HG03175 (cell line): ENCODE results near the gene WNT5B.
A peak's percentile ranks its signal among the peaks of the same experiment; 100 is the strongest.

ENCODE experiments used
- ATAC-seq: cut with Tn5 transposase; IDR thresholded peaks from one replicate; pipeline ENCODE4 v1.9.1; 2021; ENCODE audit warnings: mild to moderate bottlenecking, moderate library complexity; ENCODE audit not compliant: unreplicated experiment

Gene WNT5B

DNA sequence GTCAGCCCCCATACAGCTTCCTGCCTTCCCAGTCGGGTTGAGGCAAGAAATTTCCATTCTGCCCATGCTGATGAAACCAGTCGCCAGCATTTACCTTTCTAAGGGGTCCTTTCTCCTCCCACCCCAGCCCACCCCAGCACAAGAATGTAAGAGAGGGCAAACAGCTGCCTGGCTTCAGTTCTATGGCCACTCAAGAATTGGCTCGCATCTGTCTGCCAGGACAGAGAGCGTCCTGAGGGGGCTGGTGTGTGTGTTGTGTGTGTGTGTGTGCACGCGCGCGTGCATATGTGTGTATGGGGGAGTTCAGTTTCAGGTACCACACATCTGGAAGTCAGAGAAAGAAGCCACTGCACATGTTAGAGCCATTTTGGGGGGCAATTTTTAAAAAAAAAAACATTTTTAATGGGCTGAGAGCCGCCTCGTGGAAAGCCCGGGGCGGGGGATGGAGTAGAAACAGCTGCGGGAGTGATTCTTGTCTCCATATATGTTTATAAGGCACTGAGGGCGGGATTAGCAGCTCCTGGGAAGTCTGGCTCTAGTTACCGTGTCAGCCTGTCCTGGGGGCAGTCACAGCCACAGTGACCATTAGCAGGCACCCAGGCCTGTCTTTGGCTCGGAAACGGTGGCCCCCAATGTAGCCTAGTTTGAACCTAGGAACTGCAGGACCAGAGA is at the start of gene WNT5B:
TSS of gene WNT5B (plus strand) at position 566 of the 672 bp plus-strand sequence. CDS start 2,124 bp downstream, outside the sequence.
- ATAC-seq = no peak

DNA sequence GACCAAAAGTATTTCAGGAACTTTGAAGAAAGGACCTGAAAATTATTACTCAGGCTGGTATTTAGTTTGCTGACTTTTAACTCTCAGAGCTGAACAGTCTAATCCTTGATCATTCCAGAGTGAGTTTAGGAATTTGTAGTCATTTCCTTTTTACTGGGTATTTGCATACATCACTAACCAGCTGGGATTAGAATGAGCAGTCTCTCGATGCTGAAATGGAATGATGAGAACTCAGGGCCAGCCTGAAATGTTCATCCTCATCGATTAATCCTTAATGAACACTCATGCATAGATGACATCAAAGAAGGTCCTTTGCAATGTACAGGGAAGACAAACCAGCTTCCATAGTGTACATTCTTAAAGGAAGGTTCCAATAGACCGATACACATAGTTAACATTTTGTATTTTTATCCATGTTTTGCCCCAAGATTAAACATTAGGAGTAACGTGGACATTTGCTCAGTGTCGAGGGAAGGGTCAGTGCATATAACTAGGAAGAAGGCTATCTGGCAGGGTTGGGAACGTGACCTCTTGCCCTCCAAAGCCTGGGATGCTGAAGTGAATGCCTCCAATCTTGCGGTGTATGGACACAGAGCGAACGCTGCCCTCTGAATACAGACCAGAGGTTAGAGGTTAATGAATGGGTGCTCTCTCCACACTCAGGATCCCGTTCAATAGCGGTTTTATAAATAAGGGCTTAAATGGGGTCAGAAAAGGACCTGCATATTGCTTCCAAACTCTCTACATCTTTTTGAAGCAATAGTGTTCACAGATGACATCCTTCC is 49.2 kb upstream of the WNT5B start:
- no peak for ATAC-seq

DNA sequence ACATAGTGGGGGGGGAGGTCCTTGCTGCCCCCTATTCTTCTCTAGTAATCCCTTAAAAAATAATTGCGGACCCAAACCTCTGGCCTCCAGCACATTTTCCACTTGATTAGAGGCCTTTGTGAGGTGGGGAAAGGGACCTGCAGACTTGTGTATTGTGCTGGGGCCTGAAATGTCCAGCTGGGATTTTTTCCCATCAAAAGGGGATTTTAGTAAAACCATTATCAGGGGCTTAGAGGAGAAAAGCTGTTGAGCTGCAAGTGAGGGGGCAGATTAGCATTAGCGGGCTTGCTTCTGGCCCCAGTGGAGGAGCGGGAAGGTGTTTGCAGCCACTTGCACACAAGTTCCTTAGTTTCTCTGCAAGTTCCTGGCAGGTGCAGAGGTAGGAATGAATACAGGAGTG is 48.5 kb upstream of the WNT5B start:
- ATAC-seq = no peak

DNA sequence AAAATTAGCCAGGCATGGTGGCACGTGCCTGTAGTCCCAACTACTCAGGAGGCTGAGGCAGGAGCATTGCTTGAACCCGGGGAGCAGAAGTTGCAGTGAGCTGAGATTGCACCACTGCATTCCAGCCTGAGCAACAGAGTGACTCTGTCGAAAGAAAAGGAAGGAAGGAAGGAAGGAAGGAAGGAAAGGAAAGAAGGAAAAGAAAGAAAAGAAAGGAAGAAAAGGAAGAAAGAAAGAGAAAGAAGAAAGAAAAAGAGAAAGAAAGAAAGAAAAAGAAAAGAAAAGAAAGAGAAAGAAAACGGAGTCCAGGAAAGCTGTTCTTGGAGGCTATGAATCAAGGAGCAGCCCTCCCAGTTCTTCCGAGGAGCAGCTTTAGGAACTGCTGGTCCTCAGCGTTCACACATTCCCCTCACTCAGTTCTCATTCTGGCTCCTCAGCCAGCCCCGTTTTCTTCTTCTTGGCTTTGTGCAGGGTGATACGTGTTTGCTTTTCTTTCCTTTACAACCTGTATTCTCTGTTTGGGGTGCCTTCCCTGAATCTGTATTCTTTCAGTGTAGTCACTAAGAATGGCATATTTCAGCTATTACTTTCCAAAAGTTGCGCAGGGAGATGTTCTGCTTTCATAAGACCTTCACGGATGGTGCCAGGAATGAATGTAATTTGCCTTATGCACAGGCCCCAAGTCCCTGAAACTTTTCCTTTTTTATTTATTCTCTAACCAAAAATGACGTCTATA is 46.9 kb upstream of the WNT5B start:
- no peak for ATAC-seq

DNA sequence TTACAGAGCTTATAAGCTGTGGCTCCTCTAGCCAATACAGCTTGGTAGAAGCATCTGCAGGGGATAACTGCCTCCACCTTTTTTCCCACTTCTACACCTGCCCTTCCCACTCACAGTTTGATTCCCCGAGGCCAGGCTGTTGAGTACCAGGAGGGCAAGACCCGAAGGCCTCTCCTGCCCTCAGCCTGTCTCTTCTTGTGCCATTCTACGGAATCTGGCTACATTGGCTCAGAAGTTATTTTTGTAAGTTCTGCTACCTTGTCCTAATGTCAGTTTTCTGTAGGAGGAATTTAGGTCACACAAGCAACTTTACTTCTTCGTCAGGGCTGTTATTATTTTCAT is 46.4 kb upstream of the WNT5B start:
- ATAC-seq = no peak

DNA sequence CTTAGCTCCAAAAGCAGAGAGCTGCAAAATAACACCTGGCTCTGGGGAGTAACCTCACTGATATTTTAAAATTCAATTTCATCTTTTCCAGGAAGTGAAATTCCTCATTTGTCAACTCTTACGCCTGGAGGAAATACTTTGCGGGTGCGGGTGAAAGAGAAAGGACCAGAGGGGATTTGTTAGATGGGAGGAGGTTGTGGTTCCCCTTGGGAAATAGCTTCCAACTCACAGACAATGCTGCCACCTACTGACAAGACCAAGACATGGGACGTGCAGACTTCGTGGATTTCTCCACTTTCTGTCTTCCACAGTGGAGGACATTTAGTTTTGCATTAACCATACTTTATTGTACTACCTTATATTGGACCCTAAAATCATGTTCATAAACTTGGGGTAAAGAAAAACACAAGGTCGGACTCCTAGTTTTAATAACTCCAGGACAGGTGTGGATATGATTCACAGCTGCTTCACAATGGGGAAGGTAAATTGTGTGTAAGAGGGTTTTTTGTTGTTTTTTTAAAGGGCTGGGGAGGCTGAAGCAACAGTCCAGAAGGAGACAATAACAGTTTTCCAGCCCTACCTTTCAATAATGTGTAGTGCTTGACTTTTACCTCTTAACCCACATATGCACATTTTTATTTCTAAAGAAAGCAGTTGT is 45.5 kb upstream of the WNT5B start:
- ATAC-seq = peak; percentile 73

DNA sequence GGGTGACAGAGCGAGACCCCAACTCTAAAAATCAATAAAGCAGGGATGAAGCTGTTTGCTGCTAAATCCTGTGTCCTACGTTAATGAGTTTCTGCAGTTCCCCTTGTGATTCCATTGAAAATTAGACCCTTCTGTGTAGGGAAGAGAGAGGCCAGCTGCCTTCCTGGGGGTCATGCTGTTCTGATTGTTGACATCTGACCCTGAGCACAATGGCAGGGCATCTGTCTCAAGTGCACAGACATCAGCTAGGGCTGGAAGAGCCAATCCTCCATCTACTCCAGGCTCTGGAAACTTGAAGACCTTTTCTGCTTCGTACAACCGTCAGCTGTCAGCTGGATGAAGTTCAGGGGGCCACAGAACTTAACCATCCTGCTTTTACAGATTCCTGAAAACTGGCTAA is 44.7 kb upstream of the WNT5B start:
- no peak for ATAC-seq

DNA sequence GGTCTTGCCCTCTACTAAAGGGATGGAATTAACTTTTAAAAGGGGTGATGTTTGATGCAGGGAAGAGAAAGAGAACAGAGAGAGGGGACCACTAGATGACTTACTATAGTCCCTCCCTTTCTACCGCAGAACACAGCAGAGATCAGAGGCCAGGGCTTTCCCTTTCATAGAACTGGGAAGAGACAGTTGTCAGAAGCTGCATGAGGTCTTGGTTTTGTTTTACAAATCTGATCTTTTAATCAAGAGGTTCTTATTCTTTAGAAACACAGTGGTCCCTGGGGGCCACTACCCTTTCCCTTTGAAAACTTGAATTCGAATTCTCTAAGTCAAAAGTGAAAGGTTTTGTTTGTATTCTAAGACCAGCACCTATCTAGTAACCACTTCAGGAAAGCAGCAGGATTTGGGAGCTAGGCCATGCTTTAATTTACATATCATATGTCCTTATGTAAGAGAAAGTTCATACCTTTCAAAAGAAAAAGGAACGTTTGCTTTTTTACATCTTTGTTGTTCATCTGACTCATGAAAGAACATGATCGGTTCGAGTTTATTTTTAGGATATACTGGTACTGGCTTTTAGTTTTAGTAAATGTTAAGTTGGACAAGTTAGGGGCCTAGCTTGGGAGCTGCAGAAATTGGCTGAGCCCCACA is 41.0 kb upstream of the WNT5B start:
- no peak for ATAC-seq

DNA sequence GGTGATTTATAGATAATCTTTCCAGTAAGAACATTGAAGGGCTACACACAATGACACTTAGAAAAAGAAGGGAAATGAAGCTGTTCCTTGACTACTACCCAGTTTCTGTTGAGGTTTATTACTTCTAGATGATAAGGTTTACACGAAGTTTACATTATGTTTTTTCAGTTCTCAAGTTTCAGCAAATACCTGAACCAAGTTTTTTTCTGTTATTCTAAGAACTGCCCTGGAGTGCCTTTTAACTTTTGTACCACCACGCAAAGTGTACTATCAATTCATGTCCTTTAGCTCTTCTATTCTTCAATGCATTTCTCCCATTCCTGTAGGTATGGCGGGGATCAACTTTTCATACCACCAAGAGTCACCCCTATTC is 40.5 kb upstream of the WNT5B start:
- ATAC-seq = no peak

DNA sequence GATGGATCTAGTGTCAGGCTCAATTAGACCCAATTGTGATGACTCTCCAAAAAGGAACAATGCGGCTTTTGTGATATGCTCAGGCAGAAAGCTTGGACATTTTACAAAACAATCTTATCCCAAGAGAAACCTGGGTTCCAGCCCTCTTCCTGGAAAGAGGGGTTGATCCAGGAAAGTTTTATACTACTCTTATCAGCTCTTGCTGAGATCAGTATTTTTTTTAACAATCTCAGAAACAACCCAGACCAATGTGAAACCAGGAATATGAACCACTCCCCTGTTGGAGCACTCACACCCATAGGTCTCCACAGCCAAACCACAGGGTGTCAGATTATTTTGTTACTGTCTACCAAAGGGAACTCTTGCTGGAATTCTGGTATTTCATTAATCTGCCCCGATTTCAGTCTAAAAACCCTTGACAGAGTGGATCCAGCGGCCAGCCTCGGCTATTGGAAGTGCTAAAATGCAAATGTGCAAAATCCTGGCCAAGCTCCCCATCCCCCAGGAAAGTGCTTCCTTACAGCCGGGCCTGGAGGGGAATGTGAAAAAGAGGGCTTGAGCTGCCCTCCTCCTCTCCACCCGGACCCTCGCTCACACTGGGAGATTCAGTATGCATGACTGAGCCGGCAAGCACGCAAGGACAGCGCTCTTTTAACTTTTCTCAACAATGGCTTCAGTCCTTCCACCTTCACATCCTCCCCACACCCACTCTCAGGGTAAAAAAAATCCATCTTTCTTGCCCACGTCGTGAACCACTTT is 38.6 kb upstream of the WNT5B start:
- no peak for ATAC-seq

DNA sequence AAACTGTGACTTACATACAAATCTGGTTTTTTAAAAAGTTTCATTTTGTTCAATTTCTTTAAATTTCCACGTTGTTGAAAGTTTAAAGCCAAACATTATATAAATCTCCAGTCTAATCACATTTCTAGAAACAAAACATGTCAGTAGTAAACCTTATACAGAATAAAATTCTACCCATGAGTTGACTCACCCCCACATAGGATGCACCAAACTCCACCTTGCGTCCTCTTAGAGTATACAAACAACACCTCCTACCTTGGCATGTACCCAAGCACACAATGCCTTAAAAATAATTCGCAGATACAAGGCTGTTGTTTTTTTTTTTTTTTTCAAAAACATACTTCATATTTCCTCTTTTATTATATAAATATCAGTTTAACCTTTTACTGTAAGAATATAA is 38.0 kb upstream of the WNT5B start:
- ATAC-seq = no peak

DNA sequence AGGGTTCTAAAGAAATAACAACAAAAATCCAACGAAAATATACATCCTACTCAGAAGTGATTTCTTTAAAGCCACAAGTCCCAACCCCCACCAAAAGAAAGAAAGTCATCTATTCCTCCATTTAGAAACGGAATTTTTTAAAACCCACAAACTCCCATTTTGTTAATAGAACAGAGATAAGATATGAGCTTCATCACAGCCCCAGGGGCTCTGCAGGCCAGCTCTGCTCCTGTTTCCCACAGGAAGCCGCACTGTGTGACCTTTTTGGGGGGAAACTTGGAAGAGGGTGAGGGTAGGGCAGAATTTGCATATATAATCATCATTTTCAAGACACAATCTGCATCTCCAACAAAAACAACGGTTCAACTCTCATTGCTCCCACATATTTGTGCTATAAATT is 37.5 kb upstream of the WNT5B start:
- ATAC-seq = no peak

DNA sequence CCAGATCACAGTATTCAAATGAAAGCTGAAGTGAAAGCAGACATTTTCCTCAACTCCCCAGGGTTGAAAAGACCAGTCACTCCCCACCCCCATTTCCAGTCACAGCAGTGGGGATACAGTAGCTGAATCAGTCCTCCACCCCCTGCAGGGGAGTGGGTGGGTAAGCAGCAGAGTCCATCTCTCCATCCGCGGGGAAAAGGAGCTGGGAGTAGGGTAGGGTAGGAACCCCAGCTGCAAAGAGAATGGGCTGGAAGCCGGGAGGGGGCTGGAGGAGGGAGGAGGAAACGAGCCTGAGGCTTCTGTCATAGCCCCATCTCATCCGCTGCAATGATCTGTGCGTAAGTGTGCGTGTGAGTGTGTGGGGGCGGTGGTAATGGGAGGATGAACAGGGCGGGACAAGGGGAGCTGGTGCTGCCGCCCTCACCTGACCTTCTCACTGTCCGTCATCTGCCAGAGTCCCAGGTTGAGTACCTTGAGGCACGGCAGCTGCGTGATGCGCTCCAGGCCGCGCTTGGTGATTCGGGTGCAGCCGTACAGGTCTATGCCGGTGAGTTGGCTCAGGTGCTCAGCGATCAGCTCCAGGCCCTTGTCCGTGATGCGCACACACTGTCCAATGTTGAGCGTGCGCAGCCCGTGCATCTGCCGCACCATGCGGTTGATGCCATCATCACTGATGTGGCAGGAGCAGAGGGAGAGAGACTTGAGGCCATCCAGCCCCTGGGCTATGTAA is 36.4 kb upstream of the WNT5B start:
- ATAC-seq = no peak

DNA sequence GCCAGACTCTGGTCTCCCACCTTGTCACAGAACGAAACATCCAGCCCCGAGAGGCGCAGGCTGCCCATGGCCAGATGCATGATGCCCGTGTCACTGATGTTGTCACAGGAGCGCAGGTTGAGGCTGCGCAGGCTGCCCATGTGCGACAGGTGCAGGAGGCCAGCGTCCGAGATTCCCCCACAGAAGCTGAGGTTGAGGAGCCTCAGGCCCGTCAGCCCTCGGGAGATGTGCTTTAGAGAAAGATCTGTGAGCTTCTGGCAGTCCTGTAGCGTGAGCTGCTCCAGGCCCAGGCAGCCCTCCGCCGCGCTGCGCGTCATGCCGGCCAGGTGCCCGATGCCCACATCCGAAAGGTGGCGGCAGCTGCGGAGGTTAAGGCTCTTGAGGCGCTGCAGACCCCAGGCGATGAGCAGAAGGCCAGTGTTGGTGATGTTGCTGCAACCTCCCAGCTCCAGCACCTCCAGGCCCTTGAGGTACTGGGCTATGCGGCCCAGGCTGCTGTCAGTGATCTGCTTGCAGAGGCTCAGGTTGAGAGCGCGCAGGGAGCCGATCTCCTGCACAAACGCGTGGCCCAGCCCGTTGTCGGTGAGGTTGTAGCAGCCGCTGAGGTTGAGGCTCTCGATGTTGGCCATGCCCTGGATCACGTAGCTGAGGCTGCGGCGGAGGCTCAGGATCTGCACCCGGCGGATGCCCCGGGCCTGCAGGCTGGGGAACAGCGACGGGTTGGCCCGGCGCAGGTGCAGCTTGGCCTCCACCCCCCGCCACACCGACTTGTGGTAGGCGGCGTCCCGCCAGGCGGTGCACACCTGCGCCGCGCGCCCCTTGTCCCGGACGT is 35.6 kb upstream of the WNT5B start:
- peak; percentile 25 for ATAC-seq

DNA sequence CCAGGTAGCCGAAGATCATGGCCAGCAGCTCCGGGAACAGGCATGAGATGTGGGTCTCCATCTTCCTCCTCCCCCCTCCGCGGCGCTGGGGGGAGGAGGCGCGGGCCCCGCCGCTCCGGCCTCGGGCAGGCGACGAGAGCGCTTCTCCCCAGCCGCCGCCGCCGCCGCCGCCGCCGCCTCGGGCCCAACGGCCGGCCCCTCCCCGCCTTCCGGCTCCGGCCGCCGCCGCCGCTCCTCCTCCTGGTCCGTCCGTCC is 35.1 kb upstream of the WNT5B start:
- ATAC-seq = peak; percentile 53

DNA sequence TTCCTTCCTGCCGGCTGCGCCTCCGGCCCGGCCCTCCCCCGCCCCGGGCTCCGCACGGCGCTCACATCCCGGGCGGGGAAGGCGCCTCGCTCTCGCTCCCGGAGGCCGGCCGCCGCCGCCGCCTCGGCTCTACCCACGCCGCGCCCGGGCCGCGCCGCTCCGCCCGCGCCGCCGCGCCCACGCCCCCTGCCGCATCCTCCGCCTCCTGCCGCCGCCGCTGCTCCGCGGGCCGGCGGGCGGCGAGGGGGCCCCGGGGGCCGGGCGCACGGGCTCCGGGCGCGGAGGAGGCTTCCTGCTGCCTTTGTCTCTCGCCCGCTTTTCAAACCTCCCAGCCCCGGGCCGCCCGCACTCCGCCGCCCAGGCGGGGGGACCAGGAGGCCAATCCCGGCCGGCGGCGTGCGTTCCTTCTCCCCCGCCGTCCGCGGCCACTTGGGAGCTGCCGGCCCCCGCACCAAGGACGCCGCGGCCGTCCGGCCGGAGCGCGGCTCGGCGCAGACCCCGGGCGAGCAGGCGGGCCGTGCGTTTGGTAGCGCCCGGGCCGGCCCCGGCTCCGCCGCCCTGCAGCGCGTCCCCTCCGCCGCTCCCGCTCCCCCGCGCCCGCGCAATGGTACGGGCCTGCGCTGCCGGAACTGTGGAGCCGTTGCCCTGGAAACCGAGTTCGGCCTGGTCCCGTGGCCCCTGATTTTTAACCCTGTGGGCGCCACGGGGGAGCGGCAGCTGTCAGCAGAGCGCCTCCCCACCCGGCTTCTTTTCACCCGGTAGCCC is 34.6 kb upstream of the WNT5B start, which contains the start of gene FBXL14:
TSS of gene FBXL14 (minus strand) at position 321 of the 765 bp plus-strand sequence. CDS start 515 bp downstream, outside the sequence.
- ATAC-seq = peak; percentile 58

DNA sequence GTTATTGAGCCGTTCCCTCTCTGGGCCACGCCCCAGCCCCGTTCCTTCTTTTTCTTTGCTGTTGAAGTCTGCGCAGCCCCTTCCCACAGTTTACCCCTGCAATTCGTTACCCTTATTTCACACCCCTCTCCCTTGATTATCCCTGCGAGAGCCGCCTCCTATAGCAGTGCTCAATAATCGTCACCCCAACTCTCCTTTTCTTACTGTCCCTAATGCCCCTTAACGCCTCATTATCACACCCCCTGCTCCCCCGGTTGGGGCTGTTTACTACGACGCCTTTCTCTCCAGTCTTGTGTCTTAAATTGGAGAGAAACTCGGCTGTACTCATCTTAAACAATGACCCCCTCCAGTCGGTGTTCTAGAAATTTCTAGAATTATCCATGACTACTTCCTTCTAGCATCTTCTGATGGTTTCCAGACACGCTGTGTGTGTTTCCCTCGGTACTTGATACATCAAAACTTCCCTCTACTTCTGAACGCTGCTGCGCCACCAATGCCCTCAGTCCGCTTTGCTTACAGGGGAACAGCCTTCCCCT is 33.9 kb upstream of the WNT5B start:
- ATAC-seq = no peak
